Measurements from ENCODE around the gene LEKR1. TPM values are rescaled to one million over a fixed set of nuclear protein-coding genes. Genes with fewer than 3 reads are reported as not detected.

Gene LEKR1
- total and polyA plus RNA-seq, 2 of the 13 experiments (the other 11 are each of a cell fraction or from before 2014, with no cell fraction given) = 0.49 to 1.5 TPM

- H3K27ac ChIP-seq (ENCODE audit: extremely low read length, insufficient read depth, low read length) = no peak overlapping the region
- ChIA-PET POLR2A (no interaction called here), CTCF (ENCODE audit: low intra/inter-chr PET ratio, low total read pairs) (no interaction called here)
- FAIRE-seq = no peak
- in situ Hi-C loops (cut with HindIII; ENCODE audit: extremely low pct_ligation_motif_present, low pct_unique_long_range_greater_than_20kb) (no loop called here), intact Hi-C loops (cut with micrococcal nuclease; ENCODE audit: unreplicated experiment) (no loop called here)
- ATAC-seq = no peak
- H2AFZ ChIP-seq (ENCODE audit: low read length) = no peak overlapping the region
- no peak for DNase-seq (ENCODE audit: low spot score)
- H3K36me3 ChIP-seq (replicated peaks in 1 of 2; ENCODE audit: control insufficient read depth in 1 of 2, insufficient read depth in 2 of 2, low read length in 2 of 2) = no peaks in the 10 kb centered on the region
- H3K4me3 ChIP-seq (replicated peaks in 1 of 3; ENCODE audit: insufficient read depth in 1 of 3, low read depth in 2 of 3, low read length in 3 of 3) = no peak overlapping the region
- no peaks in the 10 kb centered on the region for H3K27me3 ChIP-seq (ENCODE audit: control insufficient read depth in 1 of 2, insufficient read depth in 2 of 2, low read length in 2 of 2)
- no peaks in the 10 kb centered on the region for H3K9me3 ChIP-seq (ENCODE audit: low read length)
- BruUV-seq (replicated peaks) = no TSS peak
- H3K79me2 ChIP-seq (ENCODE audit: insufficient read depth, low read length) = no peaks in the 10 kb centered on the region
- WGBS (ENCODE audit: low lambda C conversion rate) = 17% methylated on average over 2 of the region's 2 CpGs
- no peaks in the 10 kb centered on the region for H4K20me1 ChIP-seq (ENCODE audit: insufficient read depth, low read length)
- no peak overlapping the region for H3K9ac ChIP-seq (ENCODE audit: insufficient read depth, low read depth, low read length)
- peaks cover 6% of the 10 kb centered on the region; the same call in 1 of the 2 replicates for H3K4me1 ChIP-seq (ENCODE audit: insufficient read depth, low read length)
- H3K4me2 ChIP-seq (ENCODE audit: low read depth, low read length) = no peak overlapping the region
- TF ChIP-seq, protein P1, sequence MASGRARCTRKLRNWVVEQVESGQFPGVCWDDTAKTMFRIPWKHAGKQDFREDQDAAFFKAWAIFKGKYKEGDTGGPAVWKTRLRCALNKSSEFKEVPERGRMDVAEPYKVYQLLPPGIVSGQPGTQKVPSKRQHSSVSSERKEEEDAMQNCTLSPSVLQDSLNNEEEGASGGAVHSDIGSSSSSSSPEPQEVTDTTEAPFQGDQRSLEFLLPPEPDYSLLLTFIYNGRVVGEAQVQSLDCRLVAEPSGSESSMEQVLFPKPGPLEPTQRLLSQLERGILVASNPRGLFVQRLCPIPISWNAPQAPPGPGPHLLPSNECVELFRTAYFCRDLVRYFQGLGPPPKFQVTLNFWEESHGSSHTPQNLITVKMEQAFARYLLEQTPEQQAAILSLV (CRISPR knock-in tag; IDR thresholded peaks at IDR 0.05; ENCODE audit: borderline replicate concordance) = no peak
- no peak for TF ChIP-seq ZBTB1 (CRISPR knock-in tag; IDR thresholded peaks at IDR 0.05; ENCODE audit: borderline replicate concordance)
- no peak for TF ChIP-seq SP2 (CRISPR knock-in tag; IDR thresholded peaks at IDR 0.05)
- TF ChIP-seq, protein P2, sequence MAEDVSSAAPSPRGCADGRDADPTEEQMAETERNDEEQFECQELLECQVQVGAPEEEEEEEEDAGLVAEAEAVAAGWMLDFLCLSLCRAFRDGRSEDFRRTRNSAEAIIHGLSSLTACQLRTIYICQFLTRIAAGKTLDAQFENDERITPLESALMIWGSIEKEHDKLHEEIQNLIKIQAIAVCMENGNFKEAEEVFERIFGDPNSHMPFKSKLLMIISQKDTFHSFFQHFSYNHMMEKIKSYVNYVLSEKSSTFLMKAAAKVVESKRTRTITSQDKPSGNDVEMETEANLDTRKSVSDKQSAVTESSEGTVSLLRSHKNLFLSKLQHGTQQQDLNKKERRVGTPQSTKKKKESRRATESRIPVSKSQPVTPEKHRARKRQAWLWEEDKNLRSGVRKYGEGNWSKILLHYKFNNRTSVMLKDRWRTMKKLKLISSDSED (CRISPR knock-in tag; IDR thresholded peaks at IDR 0.05) = no peak
- TF ChIP-seq ZNF18 (CRISPR knock-in tag; IDR thresholded peaks at IDR 0.05; ENCODE audit: insufficient replicate concordance) = no peak
- no peak for TF ChIP-seq ZNF749 (CRISPR knock-in tag; IDR thresholded peaks at IDR 0.05; ENCODE audit: borderline replicate concordance)
- no peak for TF ChIP-seq ZNF17 (CRISPR knock-in tag; IDR thresholded peaks at IDR 0.05)
- no peak for TF ChIP-seq ZSCAN21 (CRISPR knock-in tag; IDR thresholded peaks at IDR 0.05; ENCODE audit: borderline replicate concordance)
- no peak for TF ChIP-seq KLF15 (CRISPR knock-in tag; IDR thresholded peaks at IDR 0.05; ENCODE audit: borderline replicate concordance)
- TF ChIP-seq THAP11 (CRISPR knock-in tag; IDR thresholded peaks at IDR 0.05) = no peak
- no peak for TF ChIP-seq MAFK (conservative IDR thresholded peaks at IDR 0.05 in 1 of 2, IDR thresholded peaks at IDR 0.05 in 1 of 2; ENCODE audit: low read length in 2 of 2)
- TF ChIP-seq CBX5 (CRISPR knock-in tag; IDR thresholded peaks at IDR 0.05; ENCODE audit: borderline replicate concordance) = no peak
- TF ChIP-seq, protein P3, sequence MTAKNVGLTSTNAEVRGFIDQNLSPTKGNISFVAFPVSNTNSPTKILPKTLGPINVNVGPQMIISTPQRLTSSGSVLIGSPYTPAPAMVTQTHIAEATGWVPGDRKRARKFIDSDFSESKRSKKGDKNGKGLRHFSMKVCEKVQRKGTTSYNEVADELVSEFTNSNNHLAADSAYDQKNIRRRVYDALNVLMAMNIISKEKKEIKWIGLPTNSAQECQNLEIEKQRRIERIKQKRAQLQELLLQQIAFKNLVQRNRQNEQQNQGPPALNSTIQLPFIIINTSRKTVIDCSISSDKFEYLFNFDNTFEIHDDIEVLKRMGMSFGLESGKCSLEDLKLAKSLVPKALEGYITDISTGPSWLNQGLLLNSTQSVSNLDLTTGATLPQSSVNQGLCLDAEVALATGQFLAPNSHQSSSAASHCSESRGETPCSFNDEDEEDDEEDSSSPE (CRISPR knock-in tag; IDR thresholded peaks at IDR 0.05) = no peak
- TF ChIP-seq AKNA (CRISPR knock-in tag; IDR thresholded peaks at IDR 0.05; ENCODE audit: borderline replicate concordance) = no peak
- no peak for TF ChIP-seq KDM3A (CRISPR knock-in tag; IDR thresholded peaks at IDR 0.05; ENCODE audit: low read depth)
Observed at GRCh38 chr3:156888176-156888575, 62.0 kb downstream of the LEKR1 start.
